ENCODE data around the gene H2AZ2.

DNA sequence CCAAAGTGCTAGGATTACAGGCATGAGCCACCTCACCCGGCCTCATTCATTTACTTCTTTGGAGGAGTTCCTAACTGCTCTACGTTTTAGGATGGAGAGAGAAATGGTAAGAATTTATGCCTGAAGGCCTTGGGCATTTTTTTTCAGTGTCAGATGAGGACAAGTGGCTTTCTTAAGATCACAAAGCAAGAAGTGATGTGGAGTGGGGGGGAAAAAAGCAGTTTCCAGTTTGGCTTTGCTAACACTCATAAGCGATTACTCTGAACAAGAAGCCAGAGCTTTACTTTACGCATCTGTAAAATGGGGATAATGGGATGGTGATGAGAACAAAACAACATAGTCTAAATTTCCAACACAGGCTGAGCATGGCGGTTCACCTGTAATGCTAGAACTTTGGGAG, 54.0 kb downstream of the H2AZ2 start:
- TF ChIP-seq, protein P1, sequence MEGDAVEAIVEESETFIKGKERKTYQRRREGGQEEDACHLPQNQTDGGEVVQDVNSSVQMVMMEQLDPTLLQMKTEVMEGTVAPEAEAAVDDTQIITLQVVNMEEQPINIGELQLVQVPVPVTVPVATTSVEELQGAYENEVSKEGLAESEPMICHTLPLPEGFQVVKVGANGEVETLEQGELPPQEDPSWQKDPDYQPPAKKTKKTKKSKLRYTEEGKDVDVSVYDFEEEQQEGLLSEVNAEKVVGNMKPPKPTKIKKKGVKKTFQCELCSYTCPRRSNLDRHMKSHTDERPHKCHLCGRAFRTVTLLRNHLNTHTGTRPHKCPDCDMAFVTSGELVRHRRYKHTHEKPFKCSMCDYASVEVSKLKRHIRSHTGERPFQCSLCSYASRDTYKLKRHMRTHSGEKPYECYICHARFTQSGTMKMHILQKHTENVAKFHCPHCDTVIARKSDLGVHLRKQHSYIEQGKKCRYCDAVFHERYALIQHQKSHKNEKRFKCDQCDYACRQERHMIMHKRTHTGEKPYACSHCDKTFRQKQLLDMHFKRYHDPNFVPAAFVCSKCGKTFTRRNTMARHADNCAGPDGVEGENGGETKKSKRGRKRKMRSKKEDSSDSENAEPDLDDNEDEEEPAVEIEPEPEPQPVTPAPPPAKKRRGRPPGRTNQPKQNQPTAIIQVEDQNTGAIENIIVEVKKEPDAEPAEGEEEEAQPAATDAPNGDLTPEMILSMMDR (conservative IDR thresholded peaks at IDR 0.05), result no peak
- TF ChIP-seq EZH2 (IDR thresholded peaks at IDR 0.05; ENCODE audit: low read depth), result no peak

Measured in PC-9 (cell line).